GM19372 (cell line): ENCODE measurements around the gene PHF21B.
"Not testable (repeated sequence)": the region's sequence is repeated elsewhere in the genome, so short reads cannot be mapped to it uniquely, and the experiment has no call there.

ENCODE experiments used
- ATAC-seq: cut with Tn5 transposase; IDR thresholded peaks from one replicate; pipeline ENCODE4 v1.9.1; 2021; ENCODE audit warnings: mild to moderate bottlenecking, low read depth, moderate library complexity; ENCODE audit not compliant: unreplicated experiment

PHF21B gene

GRCh38 chr22:44924710-44925109 lies 85.1 kb downstream of the PHF21B start:
- no peak for ATAC-seq

DNA sequence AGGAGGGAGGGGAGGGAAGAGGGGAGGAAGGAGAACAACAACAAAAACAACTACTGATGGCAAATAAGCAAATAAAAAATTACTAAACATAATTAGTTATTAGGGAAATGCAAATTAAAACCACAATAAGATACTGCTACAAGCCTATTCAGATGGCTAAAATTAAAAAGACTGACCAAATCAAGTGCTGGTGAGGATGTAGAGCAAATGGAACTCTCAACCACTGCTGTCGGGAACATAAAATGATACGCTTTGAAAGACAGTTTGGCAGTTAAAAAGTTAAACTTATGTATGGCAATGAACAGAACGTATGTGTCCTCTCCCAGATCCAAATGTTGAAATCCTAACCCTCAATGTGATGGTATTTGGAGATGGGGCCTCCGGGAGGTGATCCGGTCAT lies 85.7 kb downstream of the PHF21B start:
- ATAC-seq = no peak

GRCh38 chr22:44921766-44922165 lies 88.0 kb downstream of the PHF21B start:
- ATAC-seq = not testable (repeated sequence)

- no peak for ATAC-seq
Observed at GRCh38 chr22:44920183-44920582, 89.6 kb downstream of the PHF21B start.

DNA sequence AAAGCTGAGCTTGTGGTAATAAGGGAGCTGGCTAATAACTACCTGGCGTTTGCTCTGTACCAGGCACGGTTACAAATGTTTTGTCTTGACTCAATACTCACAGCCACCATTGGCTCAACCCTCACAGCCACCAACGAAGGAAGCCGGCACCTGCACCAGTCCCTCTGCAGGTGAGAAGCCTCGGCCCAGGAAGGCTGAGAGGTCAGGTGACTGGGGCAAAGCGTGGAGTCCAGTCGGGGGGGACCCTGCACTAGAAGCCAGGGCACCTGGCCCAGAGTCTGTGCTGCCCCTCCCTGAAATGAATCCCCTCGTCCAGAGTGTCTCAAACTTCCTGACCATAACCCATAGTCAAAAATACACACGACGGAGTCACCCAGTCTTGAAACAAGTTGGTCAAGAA lies 90.1 kb downstream of the PHF21B start:
- no peak for ATAC-seq

GRCh38 chr22:44918925-44919392 lies 90.8 kb downstream of the PHF21B start:
- no peak for ATAC-seq

GRCh38 chr22:44918166-44918924 lies 91.5 kb downstream of the PHF21B start:
- no peak for ATAC-seq

GRCh38 chr22:44917372-44918165 lies 92.2 kb downstream of the PHF21B start:
- no peak for ATAC-seq

DNA sequence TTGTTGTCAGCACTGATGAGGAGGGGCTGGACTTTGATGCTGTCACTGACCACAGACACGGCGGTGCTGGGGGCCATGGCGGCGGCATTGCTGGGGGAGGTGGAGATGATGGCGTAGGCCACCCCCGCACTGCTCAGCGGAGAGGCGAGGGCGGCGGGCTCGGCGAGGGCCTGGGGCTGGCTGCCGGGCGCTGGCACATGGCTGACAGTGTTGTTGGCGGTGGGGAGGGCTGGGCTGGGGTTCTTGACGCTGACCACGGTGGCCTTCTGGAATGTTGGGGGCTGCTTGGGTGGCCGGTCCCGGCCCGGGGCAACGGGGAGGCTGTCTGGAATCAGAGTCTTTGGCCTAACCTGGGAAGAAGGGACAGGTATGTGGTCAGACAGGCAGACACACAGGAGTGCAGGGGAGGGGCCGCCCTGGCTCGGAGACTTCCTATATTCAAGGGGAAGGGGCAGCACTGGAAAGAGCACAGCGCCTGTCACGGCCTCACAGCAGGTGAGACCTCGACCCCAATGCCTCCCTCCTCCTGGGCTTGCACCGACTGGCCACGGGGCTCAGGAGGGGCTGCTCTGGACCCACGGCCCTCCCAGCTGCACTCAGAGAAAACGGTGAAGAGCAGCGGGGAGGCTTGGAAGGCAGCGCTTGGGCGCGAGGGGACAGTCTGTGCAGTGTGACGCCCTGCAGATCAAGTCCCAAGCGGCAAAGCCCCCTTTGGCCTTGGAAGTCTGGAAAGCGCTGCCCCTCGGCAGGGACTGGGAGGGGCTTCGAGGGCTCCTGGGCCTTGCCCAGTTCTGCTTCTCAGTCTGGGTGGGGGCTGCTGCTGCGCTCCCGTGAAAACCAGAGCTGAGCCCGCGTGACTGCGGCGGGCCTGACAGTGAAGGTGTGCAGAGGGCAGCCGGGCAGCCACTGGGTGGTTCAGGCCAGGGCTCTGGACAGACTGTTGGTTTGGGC lies 93.2 kb downstream of the PHF21B start:
- ATAC-seq = no peak

GRCh38 chr22:44915441-44915840 lies 94.4 kb downstream of the PHF21B start:
- ATAC-seq = no peak

- no peak for ATAC-seq
Observed at GRCh38 chr22:44914026-44914721, 95.6 kb downstream of the PHF21B start.

- no peak for ATAC-seq
Observed at GRCh38 chr22:44913198-44913983, 96.4 kb downstream of the PHF21B start.

GRCh38 chr22:44909241-44909640 lies 100.6 kb downstream of the PHF21B start:
- ATAC-seq = no peak

DNA sequence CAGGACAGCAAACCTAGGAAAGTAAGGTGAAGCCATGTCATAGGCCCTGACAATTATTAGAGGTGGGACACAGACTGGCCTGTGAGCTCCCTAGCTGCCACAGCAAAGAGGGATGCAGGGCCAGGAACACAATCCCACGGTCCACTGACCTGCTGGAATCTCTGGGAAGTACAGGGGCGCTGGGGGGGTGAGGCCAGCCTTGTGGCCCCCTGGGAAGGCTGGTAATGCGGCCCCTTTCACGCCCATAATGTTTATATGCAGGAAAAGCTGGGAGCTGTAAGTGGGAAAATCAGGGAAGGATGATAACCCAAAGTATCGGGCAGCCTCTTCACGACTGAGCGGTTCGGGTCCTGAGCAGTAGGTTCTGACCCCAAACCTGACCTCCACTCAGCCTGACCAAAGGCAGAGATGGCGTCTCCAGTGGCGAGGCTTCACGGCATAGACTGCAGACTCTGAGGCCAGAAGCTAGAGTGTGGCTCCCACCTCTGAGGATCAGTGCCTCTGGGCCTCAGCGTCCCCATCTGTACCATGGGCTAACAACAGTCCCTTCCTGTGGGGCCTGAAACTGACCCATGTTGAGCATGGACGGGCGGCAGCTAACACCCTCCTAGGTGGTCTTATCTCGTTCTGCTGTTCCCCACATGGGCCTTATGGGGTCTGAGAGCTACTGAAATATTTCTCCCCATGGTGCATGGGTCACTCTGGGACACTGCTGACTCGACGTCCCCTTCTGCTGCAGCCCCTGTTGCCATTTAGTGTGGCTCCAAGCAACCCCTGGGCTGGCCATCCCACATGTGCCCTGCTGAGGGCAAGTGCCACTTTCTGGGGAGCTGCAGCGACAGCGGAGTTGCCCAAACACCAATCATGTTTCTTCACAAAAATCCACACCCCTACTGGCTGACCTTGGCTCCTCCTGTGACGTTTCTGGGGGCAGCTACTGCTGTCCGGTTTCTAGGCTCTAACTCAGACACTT lies 101.8 kb downstream of the PHF21B start:
- ATAC-seq = no peak

DNA sequence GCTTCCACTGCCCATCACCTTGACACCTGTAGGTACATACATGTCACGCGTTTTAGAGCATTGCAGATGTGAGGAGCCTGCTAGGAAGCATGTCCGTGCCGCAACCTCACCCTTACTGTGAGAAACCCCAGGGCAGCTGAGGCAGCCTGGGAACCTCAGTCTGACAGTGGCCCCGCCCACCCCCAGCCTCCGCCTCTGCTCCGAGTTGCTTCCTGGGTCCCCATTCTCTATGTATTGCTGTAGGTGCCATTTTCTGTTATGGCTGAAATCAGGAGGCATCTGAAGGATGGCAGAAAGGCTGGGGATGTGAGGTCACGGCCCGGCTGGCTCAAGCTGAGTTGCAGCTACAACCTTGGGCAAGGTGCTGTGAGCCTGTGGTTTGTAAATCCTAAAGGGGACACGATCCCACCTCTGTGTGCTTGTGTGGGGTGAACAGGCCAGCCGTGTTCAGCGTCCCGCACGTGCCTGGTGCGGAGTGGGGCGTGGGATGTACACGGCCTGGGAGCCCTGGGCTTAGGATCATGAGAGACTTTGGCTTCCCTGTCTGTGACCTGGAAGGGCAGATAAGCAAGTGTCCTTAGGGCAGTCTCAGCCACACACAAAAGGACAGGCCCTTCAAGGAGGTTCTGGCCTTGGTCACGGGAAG lies 102.7 kb downstream of the PHF21B start:
- ATAC-seq = no peak

- ATAC-seq = no peak
Observed at GRCh38 chr22:44906248-44906936, 103.4 kb downstream of the PHF21B start.
